GM18873 (cell line): ENCODE data around the gene WDR20.
"Not testable (repeated sequence)": the region's sequence is repeated elsewhere in the genome, so short reads cannot be mapped to it uniquely, and the experiment has no call there.

Experiments
- ATAC-seq: cut with Tn5 transposase; IDR thresholded peaks from one replicate; pipeline ENCODE4 v1.9.1; 2021; ENCODE audit warnings: mild to moderate bottlenecking, moderate library complexity, moderate number of reproducible peaks; ENCODE audit not compliant: unreplicated experiment, low FRiP score

Gene WDR20

DNA sequence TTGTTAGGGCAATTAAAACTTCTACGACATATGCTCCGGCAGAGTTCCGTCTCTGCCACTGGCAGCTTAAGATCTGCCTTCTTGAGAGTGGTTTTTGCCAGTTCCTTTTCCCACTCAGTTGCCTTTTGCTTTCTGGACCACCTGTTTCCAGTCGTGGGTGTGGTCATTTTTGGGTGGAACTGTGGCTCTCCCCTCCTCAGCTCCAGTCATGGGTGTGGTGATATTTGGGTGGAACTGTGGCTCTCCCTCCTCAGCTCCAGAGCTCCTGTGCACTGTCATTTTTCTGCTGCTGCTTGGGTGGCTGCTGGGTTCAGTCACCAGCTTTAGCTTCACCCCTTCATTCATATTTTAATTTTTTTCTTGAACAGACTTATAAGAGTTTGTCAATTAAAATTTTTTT is 25.3 kb downstream of the WDR20 start:
- no peak for ATAC-seq

DNA sequence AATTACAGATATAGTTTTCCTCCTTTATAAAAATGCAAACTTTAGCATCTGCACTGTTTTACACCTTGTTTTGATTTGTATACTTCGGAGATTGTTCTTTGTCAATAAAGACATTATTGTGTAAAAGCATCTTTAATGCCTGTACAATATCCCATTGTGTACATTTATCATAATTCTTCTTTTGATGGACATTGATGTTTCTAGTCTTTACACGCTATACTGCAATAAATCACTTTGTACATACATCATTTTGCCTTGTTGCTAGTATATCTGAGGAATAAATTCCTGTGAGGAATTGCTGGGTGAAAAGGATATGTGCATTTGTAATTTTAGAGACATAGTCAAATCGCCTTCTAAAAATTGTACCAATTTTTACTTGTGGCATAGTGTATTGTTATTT is 30.4 kb downstream of the WDR20 start:
- ATAC-seq, result no peak

DNA sequence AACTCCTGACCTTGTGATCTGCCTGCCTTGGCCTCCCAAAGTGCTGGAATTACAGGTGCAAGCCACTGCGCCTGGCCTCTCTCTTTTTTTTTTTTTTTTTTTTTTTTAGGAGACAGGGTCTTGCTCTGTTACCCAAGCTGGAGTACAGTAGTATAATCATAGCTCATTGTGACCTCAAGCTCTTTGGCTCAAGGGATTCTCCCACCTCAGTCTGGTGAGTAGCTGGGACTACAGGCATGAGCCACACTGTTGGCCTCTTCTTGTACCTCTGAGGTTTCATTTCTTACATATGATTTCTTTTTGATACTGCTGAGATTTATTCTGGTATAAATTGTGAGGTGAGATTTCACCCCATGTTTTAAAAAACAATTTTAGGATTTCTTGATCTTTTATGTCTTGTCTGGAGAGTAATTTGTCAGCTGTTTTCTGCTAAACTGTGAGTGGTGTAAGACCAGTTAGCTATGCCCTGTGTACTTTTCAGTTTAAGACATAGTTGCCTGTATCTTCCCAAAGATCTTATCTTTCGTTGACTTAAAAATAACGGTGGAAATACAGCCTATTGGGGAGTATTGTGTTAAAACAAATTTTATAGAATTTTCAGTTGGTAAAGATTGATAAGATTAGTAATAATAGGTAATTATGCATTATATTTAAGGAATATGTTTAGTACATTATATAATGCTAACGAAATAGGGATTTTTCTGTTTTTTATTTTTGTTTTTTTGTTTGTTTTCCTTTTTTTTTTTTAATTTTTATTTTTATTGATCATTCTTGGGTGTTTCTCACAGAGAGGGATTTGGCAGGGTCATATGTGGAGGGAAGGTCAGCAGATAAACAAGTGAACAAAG is 31.7 kb downstream of the WDR20 start:
- no peak for ATAC-seq

DNA sequence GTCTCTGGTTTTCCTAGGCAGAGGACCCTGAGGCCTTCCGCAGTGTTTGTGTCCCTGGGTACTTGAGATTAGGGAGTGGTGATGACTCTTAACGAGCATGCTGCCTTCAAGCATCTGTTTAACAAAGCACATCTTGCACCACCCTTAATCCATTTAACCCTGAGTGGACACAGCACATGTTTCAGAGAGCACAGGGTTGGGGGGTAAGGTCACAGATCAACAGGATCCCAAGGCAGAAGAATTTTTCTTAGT is 32.2 kb downstream of the WDR20 start:
- not testable (repeated sequence) for ATAC-seq

- not testable (repeated sequence) for ATAC-seq
Observed at GRCh38 chr14:102172721-102173120, 33.0 kb downstream of the WDR20 start.

GRCh38 chr14:102177161-102177560 is 37.5 kb downstream of the WDR20 start:
- ATAC-seq, result no peak

GRCh38 chr14:102178806-102179205 is 39.1 kb downstream of the WDR20 start:
- no peak for ATAC-seq

- no peak for ATAC-seq
Observed at GRCh38 chr14:102180248-102180998, 40.7 kb downstream of the WDR20 start.

DNA sequence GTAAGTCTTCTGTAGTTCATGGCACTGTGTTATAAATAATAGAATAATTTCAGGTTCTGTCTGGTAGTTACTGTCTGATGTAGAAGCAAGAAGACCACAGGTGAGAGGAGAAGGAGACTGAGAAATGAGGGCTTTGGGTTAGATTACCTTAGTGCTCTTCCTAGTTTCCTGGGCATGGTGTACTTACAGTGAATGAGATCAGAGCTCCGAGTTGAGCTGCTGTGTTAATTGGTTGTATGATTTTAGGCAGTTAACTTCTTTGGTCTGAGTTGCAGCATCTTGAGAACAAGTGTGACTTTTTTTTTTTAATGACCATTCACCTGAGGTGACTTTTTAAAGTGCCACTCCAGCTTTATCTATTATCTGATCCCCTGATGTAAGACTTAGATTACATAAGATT is 41.5 kb downstream of the WDR20 start:
- no peak for ATAC-seq

DNA sequence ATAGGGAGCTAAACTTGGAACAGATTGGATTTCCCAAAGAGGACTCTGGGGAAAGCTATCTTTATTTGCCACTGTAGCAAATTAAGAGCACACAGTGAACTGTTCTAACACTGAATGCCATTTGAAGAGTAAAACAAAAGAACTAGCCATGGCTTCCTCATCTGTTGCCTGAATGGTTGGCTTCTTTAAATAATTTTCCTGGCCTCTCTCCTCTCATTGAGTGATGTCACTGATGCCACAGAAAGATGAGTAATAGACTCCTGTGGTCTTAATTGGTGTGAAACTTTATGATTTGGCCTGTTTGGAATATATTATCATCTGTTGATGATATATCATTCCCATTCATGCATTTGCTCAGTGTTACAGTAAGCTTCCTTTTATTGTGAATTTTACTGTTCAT is 42.5 kb downstream of the WDR20 start:
- ATAC-seq, result no peak

DNA sequence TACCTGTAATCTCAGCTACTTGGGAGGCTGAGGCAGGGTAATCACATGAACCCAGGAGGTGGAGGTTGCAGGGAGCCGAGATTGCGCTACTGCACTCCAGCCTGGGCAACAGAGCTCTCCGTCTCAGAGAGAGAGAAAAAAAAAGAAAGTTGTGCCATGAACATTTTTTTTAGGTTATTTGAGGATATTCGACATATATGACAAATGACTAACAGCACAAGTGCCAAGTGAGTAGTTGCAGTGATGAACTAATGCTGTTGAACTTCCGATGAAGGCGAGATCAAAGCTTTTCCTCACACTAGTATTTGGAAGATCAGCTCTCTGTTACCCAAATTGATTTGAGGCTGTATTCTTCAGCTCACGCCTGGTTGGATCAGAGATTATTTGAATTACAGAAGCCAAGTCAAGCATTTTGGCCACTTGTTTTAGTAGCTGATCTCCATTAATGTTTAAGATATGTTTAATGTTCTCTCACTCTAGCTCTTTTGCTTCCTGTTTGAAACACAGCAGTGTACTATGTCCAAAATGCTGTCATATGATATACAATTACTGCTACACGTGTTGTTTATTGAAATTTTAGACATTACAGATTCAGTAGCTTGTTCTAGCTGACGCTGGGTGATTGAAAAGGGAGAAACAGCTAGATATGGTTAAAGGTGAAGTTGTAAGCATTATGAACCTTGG is 43.4 kb downstream of the WDR20 start:
- ATAC-seq, result no peak

- ATAC-seq, result no peak
Observed at GRCh38 chr14:102183886-102184285, 44.2 kb downstream of the WDR20 start.

DNA sequence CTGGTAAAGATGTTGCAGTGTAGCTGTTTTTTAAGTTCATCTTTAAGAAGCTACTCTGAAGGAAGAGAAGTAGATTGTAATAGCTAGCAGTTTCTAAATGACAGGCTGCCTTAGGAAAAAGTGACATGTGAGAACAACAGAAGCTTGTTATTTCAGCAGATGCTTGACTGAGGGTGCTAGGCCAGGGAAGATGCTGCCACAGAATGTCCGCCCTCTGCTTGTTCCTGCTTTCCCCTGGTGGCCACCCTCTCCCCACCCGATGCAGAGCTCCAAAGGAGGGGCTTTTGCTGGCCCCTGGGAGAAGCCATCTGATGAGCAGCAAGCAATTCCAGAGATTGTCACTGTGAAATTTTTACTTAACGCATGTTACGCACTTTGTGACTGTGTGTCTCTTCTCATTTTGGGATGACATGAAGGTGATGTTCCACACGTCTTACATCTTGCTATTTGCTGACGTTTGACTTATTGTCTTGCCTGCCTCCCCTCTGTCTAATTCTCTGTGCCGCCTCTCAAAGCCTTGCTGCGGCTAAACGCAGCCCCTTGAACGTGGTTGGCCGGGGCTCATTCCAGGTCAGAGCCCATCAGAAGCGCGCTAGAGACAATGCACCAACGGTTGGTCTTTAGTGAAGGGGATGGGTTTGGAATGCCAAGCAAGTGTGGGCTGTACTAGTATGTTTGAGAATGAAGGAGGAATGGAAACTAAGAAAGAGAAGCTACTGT is 44.8 kb downstream of the WDR20 start:
- ATAC-seq, result no peak

- ATAC-seq, result no peak
Observed at GRCh38 chr14:102185360-102185759, 45.7 kb downstream of the WDR20 start.

GRCh38 chr14:102187044-102187443 is 47.3 kb downstream of the WDR20 start:
- no peak for ATAC-seq

DNA sequence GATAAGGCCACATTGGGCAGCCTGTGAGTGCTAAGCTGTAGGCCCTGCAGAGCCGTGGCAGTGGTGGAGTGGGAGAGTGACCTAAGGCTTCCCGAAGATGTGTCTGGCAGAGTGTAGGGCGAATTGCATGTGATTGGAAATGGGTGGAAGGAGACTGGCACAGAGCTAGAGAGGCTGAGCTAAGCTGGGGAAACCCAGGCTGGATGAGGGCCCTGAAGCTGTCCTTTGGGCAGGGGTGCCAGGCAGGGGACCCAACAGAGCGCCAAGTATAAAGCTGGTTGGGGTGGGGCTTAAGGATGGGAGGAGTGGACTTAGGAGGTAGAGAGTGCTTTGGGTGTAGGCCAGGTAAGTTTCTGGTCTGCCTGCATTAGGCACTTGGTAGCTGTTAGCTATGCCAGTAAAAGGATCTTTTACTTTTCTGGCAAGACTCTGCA is 47.9 kb downstream of the WDR20 start:
- ATAC-seq, result no peak

DNA sequence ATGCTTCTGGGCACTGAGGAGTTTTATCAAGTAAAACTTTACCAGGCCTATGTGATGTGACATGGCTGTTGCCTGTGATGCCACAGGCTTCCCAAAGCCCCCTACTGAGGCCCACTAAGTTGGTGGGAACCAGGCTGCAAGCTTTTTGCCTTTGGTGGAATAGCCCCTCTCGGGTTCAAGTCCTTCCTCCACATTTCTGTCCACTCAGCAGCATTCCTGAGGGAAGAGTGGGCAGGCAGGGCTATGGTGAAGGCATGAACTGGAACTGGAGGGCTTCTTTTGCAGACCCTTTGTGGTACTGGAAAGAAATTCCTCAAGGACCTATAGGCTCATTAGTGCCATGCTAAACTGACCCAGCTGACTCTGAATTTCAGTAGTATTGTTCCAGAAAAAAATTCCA is 48.5 kb downstream of the WDR20 start:
- no peak for ATAC-seq

GRCh38 chr14:102189874-102190273 is 50.2 kb downstream of the WDR20 start:
- ATAC-seq, result no peak

DNA sequence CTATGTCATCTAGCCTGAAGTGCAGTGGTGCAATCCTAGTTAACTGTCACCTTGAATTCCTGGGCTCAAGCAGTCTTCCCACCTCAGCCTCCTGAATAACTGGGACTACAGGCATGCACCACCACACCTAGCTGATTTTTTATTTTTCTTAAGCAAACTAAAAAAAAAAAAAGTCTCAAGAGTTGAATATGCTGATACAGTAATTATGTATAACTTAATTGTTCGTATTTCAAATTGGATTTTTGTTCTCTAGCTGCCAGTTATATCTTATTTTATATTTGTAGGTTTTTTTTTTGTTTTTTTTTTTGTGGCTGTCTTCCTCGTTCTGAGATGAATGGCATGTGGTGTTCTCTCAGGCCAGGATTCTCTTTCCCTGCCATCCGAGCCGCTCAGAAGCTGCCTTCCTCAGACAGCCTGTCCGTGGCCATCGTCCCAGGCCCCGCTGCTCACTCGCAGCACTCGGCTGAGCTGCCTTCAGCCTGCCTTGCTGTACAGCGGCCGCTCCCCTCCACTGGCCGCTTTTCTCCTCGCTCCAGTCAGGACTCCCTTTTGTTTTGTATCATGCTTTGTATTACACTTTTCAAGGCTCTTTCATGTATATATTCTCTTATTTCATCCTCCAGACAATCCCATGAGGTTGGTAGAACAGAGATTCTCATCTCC is 53.3 kb downstream of the WDR20 start:
- no peak for ATAC-seq

DNA sequence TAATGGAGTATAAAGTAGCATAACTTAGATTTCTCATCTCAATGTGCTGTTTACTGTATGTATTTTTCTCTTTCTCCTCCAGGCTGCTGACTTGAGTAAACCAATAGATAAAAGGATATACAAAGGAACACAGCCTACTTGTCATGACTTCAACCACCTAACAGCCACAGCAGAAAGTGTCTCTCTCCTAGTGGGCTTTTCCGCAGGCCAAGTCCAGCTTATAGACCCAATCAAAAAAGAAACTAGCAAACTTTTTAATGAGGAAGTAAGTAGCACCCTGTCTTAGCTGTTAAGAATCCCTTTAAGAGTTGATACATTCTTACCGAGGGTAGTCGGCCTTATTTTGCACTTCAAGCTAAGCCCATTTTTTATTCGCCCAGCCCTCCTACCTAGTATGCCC is 55.2 kb downstream of the WDR20 start:
- no peak for ATAC-seq
